GM19452 (cell line): ENCODE results near the gene RNU7-1.

Experiments used
- ATAC-seq: cut with Tn5 transposase; IDR thresholded peaks from one replicate; pipeline ENCODE4 v1.9.1; 2021; ENCODE audit not compliant: unreplicated experiment

Gene RNU7-1

DNA sequence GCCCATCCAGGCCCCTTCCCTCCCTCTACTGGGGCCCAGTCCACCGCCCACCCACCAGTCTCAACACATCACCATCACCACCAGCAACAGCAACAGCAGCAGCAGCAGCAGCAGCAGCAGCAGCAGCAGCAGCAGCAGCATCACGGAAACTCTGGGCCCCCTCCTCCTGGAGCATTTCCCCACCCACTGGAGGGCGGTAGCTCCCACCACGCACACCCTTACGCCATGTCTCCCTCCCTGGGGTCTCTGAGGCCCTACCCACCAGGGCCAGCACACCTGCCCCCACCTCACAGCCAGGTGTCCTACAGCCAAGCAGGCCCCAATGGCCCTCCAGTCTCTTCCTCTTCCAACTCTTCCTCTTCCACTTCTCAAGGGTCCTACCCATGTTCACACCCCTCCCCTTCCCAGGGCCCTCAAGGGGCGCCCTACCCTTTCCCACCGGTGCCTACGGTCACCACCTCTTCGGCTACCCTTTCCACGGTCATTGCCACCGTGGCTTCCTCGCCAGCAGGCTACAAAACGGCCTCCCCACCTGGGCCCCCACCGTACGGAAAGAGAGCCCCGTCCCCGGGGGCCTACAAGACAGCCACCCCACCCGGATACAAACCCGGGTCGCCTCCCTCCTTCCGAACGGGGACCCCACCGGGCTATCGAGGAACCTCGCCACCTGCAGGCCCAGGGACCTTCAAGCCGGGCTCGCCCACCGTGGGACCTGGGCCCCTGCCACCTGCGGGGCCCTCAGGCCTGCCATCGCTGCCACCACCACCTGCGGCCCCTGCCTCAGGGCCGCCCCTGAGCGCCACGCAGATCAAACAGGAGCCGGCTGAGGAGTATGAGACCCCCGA lies 6.8 kb upstream of the RNU7-1 start:
- ATAC-seq, result no peak

DNA sequence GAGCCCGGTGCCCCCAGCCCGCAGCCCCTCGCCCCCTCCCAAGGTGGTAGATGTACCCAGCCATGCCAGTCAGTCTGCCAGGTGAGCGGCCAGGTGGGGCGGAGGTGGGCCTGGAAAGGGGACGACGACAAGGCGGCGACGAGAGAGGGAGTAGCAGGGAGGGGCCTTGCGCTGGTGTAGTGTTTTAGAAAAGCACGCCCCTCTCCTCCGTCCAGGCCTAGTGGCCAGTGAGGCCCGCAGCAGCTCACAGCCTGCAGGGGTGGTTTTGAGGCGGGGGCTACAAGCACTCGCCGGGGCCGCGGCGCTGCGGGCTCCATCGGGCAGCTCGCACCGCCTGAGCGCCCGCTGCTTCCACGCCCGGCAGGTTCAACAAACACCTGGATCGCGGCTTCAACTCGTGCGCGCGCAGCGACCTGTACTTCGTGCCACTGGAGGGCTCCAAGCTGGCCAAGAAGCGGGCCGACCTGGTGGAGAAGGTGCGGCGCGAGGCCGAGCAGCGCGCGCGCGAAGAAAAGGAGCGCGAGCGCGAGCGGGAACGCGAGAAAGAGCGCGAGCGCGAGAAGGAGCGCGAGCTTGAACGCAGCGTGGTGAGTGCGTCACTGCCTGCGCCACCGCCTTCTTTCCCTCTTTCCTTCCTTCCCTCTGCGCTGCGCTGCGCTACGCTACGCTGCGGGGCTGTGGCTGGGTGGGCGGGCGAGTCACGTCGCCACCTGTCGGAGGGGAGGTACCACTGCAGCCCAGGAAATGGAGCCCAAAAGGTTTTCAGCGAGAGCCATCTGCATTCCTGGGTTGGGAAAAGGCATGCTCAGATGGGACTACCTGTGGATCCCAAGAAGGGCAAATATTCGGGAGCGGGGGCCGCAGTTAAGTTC lies 5.9 kb upstream of the RNU7-1 start:
- ATAC-seq, result peak; percentile 87

- no peak for ATAC-seq
Measured at GRCh38 chr12:6938353-6939190, 5.0 kb upstream of the RNU7-1 start.

DNA sequence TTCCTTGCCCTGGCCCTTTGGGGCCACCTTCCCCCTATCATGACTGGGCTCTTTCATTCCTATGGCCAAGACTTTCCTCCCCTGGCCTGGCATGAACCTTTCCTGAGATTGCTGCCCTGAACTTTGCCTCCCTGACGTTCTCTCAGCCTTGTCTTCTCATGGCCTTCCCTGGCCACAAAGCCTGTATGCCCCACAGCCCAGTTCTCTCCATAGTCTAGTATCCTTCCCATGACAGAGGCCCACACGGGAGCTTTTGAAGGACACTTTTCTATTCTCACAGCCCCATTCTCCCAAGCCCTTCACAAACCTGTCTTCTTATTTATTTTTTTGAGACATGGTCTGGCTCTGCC lies 4.5 kb upstream of the RNU7-1 start:
- no peak for ATAC-seq

- ATAC-seq, result no peak
Measured at GRCh38 chr12:6941267-6941666, 2.3 kb upstream of the RNU7-1 start.

- ATAC-seq, result no peak
Measured at GRCh38 chr12:6941782-6942181, 1.8 kb upstream of the RNU7-1 start.

DNA sequence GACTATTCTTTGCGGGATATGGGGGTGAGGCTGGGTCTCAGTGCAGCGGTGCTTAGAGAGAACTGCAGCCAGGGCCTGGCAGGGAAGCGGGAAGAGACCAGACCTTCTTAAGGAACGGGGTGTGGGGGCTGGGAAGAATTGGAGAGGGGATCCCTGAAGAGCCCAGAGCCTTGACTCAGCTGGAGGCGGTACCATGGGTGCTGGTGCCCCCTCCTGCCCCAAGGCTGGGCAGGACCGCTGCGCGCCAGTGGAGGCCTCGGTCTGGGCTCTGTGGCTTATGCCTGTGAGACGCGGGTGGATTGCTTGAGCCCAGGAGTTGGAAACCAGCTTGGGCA lies 1.3 kb upstream of the RNU7-1 start:
- no peak for ATAC-seq

DNA sequence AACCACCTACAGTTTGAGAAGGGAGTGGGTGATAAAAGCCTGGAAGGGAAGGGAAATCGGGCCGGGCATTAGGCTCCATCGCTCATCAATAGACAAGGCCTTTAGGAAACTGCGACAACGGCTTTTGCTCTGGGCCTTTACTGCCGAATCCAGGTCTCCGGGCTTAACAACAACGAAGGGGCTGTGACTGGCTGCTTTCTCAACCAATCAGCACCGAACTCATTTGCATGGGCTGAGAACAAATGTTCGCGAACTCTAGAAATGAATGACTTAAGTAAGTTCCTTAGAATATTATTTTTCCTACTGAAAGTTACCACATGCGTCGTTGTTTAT lies 261 bp upstream of the RNU7-1 start:
- peak; percentile 26 for ATAC-seq

- peak; percentile 34 for ATAC-seq
Measured at GRCh38 chr12:6944381-6945186, 968 bp downstream of the RNU7-1 start.

DNA sequence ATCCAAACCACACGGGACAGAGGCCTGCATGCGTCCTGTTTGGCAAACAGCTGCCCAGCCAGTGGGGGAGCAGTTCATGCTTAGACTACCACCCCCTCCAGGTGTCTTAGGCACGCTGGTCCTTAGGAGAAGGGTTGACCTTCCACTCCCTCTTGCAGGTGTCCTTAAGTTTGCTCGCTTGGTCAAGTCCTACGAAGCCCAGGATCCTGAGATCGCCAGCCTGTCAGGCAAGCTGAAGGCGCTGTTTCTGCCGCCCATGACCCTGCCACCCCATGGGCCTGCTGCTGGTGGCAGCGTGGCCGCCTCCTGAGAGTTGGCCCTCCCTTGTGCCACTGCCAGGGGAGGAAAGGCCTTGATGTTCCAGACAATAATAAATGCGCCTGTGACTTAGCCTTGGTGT lies 2.0 kb downstream of the RNU7-1 start:
- ATAC-seq, result no peak

- ATAC-seq, result peak; percentile 24
Measured at GRCh38 chr12:6946033-6946919, 2.7 kb downstream of the RNU7-1 start.

- no peak for ATAC-seq
Measured at GRCh38 chr12:6946920-6947374, 3.3 kb downstream of the RNU7-1 start.

- no peak for ATAC-seq
Measured at GRCh38 chr12:6947615-6948014, 4.0 kb downstream of the RNU7-1 start.

- no peak for ATAC-seq
Measured at GRCh38 chr12:6948873-6949594, 5.4 kb downstream of the RNU7-1 start.

DNA sequence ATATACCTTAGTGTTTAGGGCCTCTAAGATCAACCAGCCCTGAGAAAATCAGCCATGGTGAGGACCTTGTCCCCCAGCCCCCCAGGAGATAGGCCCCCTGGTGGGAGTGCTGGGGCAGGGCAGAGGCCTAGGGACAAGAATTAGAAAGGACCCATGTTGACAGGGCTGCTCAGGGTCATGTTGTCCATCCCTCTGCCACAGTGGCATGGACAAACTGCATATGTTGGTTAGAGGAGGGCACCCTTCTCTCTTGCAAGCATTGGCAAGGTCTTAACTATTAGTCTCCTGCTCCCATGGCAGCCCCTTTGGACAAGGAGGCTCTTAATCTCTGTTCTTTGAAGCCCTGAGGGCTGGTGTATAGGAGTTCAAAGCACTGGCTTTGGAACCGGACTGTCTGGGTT lies 6.8 kb downstream of the RNU7-1 start:
- ATAC-seq, result no peak

DNA sequence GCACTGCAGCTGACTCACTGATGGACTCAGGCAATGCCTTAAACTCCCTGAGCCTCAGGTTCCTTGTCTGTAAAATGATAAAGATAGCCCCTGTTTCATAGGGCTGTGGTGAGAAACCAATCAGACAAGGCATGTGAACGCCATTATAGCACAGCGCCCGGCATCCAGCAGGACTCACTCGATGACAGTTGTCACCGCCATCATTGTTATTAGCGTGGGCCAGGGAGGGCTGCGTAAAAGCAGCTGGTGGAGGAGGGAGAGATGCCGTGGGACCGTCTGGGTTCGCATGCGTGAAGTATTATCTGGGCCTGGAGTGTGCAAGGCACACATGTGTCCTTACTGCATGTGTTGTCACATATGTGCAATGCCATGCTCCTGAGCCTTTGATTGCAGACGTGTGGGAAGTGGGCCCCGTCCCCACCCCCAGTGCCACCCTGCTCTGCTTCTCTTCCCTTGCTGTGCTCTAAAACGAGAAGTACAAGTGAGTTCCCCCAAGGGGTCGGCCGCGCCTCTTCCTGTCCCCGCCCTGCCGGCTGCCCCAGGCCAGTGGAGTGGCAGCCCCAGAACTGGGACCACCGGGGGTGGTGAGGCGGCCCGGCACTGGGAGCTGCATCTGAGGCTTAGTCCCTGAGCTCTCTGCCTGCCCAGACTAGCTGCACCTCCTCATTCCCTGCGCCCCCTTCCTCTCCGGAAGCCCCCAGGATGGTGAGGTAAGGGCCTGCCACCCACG lies 7.4 kb downstream of the RNU7-1 start, which contains the start of gene PTPN6:
Gene PTPN6 (plus strand): TSS at position 546 of the 730 bp plus-strand sequence. CDS start 157 bp downstream, at position 703.
- no peak for ATAC-seq

- ATAC-seq, result no peak
Measured at GRCh38 chr12:6951551-6952120, 8.0 kb downstream of the RNU7-1 start.
